ENCODE results near the gene DPYD.

Gene DPYD

DNA sequence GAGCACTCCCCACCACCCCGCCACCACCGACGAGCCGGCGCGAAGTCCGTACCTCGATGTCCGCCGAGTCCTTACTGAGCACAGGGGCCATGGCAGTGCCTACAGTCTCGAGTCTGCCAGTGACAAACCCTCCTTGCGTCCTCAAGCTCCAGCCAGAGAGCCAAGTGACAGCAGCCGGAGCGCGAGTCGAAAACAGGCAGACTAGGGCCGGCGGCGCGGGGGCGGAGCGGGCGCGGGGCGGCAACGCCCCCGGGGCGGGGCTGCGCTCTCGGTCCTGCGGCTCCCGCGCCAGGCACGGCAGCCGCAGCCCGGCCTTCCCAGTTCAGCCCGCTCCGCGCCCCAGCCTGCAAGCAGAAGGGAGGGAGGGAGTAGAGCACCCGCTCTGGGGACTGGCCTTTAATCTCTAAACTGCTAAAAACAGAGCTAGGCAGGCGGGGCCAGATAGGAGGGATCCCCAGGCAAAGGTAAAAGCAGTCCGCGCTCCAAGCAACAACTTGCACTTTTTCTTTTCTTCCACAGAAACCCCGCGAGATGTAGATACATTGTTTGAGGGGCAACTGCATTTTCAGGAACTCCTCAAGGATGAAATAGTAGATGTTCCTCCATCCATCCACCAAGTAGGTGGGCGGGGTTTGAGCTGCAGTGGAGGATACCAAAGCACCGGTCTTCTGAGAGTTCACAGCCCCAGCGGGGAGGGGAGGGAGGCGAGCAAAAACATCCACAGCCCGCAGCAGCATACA is at the start of gene DPYD:
TSS of gene DPYD (minus strand) at position 203 of the 740 bp plus-strand sequence. CDS start at position 91, 112 bp downstream.
- no peak for TF ChIP-seq CTCF (IDR thresholded peaks at IDR 0.05; ENCODE audit: borderline replicate concordance, insufficient read depth, low read depth, low read length)
- H3K4me3 ChIP-seq (ENCODE audit: low read depth, low read length): peak within 1 kb of the TSS; percentile 69

GRCh38 chr1:97960470-97960869 is 39.6 kb upstream of the DPYD start:
- no peak overlapping the region for H3K4me3 ChIP-seq (ENCODE audit: low read depth, low read length)
- no peak for TF ChIP-seq CTCF (IDR thresholded peaks at IDR 0.05; ENCODE audit: borderline replicate concordance, insufficient read depth, low read depth, low read length)

DNA sequence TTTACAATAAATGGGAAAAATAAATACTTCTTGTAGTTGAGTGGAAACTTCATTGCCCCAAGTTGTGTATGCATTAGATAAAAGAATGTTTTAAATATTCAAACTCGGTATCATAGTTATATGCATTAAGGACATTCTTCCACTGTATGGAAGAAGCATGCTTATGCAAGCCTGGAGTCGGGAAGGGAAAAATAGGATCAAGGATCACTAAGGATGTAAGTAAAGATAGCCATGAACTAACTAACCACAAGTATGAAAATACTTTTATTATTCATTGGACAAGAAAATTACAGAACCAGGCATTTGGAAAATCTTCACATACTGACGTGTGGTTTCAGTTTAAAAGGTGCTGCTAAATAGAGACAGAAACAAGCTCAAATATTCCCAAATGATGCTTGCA is 26.9 kb upstream of the DPYD start:
- H3K4me3 ChIP-seq (ENCODE audit: low read depth, low read length): no peak overlapping the region
- TF ChIP-seq CTCF (IDR thresholded peaks at IDR 0.05; ENCODE audit: borderline replicate concordance, insufficient read depth, low read depth, low read length): no peak

DNA sequence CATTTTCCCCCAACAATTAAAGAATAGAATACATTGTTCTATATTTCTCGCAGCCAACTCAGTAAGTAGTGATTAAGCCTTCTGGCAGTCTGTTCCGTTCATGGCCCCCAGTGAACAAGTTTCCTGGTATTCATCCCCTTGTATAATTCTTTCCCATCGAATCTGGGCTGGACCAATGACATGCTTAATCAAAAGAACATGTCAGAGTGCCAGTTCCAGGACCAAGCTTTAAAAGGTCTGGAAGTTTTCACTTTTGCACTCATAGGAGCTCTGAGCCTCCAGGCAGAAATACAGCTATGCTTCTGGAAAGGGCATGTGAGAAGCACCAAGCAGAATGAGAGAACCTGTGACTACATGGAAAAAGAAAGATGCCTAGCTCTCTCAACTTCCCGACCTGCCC is 22.5 kb upstream of the DPYD start:
- no peak overlapping the region for H3K4me3 ChIP-seq (ENCODE audit: low read depth, low read length)
- no peak for TF ChIP-seq CTCF (IDR thresholded peaks at IDR 0.05; ENCODE audit: borderline replicate concordance, insufficient read depth, low read depth, low read length)

DNA sequence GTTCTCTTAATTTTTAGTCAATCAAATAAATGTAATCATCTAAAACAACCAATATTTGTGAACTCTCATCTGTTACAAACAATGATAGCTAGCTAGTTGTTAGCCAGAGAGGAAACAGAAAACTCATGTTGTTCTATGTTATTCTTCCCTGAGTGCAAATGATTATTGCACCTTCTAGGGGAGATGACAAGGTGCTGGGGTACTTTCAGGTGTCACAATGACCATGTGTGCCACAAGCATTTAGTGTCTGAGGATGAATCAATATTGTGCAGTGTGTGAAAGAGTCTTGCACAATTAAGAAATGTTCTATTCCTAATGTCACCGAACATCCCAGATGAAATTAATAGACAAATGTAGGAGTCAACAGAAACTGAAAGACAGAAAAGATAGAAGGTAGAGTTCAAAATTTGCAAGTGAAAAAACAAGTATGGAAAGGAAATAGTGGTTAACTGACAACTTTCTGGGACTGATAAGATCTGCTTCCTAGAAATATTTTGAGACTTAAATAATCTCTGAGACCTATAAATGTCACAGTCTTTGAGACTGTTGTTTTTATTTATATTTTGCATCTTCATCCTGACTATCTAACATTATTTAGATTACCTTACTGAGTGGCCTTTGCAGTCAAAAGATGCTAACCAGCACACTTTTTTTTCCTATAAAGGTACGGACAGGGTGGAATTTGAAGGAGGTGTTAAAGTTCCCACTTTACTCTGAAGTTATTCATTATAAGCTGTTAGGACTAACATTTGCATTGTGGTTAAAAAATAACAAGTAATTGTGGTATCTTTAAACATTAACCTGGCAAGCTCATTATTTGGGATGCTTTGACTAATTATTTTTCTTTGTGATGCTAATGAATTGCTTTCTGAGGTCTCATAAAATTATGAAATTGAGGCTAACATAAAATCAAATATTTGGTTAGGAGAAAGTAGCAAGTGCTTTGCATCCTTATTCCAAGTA is 21.6 kb upstream of the DPYD start:
- no peak for TF ChIP-seq CTCF (IDR thresholded peaks at IDR 0.05; ENCODE audit: borderline replicate concordance, insufficient read depth, low read depth, low read length)
- no peak overlapping the region for H3K4me3 ChIP-seq (ENCODE audit: low read depth, low read length)

DNA sequence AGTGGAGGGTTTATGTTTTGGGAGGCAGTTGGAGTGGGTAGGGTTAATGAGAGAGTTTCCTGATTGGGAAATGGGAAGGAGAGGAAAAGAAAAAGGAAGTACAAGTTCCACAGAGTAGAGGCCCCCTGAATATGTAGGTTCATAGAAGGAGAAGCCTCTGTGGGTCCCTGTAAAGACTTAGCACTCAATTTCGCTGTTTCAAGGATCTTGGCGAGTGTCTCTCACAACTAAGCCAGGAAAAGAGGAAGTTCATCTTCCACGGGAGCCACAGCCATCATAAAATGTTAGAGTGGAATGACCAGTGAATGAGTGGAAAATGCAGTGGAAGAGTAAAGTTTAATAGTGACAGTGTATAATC is 17.4 kb upstream of the DPYD start:
- H3K4me3 ChIP-seq (ENCODE audit: low read depth, low read length): no peak overlapping the region
- no peak for TF ChIP-seq CTCF (IDR thresholded peaks at IDR 0.05; ENCODE audit: borderline replicate concordance, insufficient read depth, low read depth, low read length)
